HepG2 (cell line): ENCODE results near the gene EYA2. TPM values are rescaled to one million over a fixed set of nuclear protein-coding genes. Genes with fewer than 3 reads are reported as not detected.
A peak's percentile ranks its signal among the peaks of the same experiment; 100 is the strongest.

Experiments used
- DR1 ChIP-seq: sonication (generic); formaldehyde crosslinking; IDR thresholded peaks from 2 replicates; pipeline ENCODE4 v1.8.0; 2021; ENCODE audit warnings: mild to moderate bottlenecking, missing genetic modification reagents, inconsistent platforms
- HNF4G ChIP-seq, 2 experiments: sonication (generic) in 1 of 2; formaldehyde crosslinking in 1 of 2; IDR thresholded peaks; 2 replicates each; pipeline versions ENCODE4 v1.4.0 to v1.6.1; 2011 to 2020; ENCODE audit warnings: borderline replicate concordance in 2 of 2, low read depth in 2 of 2, mild to moderate bottlenecking in 2 of 2, low read length in 1 of 2, missing genetic modification reagents in 1 of 2, moderate library complexity in 1 of 2
- NFIC ChIP-seq: IDR thresholded peaks from 2 replicates; pipeline ENCODE4 v1.6.1; 2012; ENCODE audit warnings: mild to moderate bottlenecking, low read length, inconsistent platforms
- SAFB2 ChIP-seq: sonication (generic); formaldehyde crosslinking; IDR thresholded peaks from 2 replicates; pipeline ENCODE4 v1.5.1; 2020; ENCODE audit warnings: missing genetic modification reagents, low read depth, mild to moderate bottlenecking, borderline replicate concordance
- TBX3 ChIP-seq: fragments of 450-650 bp; IDR thresholded peaks from 2 replicates; pipeline ENCODE4 v1.6.1; 2017; ENCODE audit warnings: antibody characterized with exemption, mild to moderate bottlenecking, inconsistent platforms, borderline replicate concordance
- ZKSCAN5 ChIP-seq: sonication (generic); formaldehyde crosslinking; IDR thresholded peaks from 2 replicates; pipeline ENCODE4 v1.5.1; 2020; ENCODE audit warnings: mild to moderate bottlenecking, missing genetic modification reagents
- ZKSCAN8 ChIP-seq: IDR thresholded peaks from 2 replicates; pipeline ENCODE4 v1.6.1; 2016; ENCODE audit warnings: borderline replicate concordance, missing genetic modification reagents, missing compliant biosample characterization
- ZNF124 ChIP-seq: sonication (generic); formaldehyde crosslinking; IDR thresholded peaks from 2 replicates; pipeline ENCODE4 v1.4.0; 2020; ENCODE audit warnings: missing genetic modification reagents
- ZNF547 ChIP-seq: sonication (generic); formaldehyde crosslinking; IDR thresholded peaks from 2 replicates; pipeline ENCODE4 v1.5.1; 2020; ENCODE audit warnings: mild to moderate bottlenecking, missing genetic modification reagents
- ZNF564 ChIP-seq: sonication (generic); formaldehyde crosslinking; IDR thresholded peaks from 2 replicates; pipeline ENCODE4 v1.8.1; 2023; ENCODE audit warnings: mild to moderate bottlenecking, missing genetic modification reagents
- ZNF597 ChIP-seq: sonication (generic); formaldehyde crosslinking; IDR thresholded peaks from 2 replicates; pipeline ENCODE4 v1.5.0; 2020; ENCODE audit warnings: missing genetic modification reagents
- ZNF747 ChIP-seq: sonication (generic); formaldehyde crosslinking; IDR thresholded peaks from 2 replicates; pipeline ENCODE4 v1.8.1; 2023; ENCODE audit warnings: missing genetic modification reagents, mild to moderate bottlenecking, borderline replicate concordance
- ZNF749 ChIP-seq: sonication (generic); formaldehyde crosslinking; IDR thresholded peaks from 2 replicates; pipeline ENCODE4 v1.8.0; 2022; ENCODE audit warnings: mild to moderate bottlenecking, missing genetic modification reagents, moderate library complexity, borderline replicate concordance
- ZNF784 ChIP-seq: sonication (generic); formaldehyde crosslinking; IDR thresholded peaks from 2 replicates; pipeline ENCODE4 v1.5.1; 2020; ENCODE audit warnings: missing genetic modification reagents, mild to moderate bottlenecking, borderline replicate concordance
- ZSCAN12 ChIP-seq: sonication (generic); formaldehyde crosslinking; IDR thresholded peaks from 2 replicates; pipeline ENCODE4 v1.9.0; 2021; ENCODE audit warnings: mild to moderate bottlenecking, missing genetic modification reagents
- polyA plus RNA-seq, 8 experiments: library from polyadenylated mRNA; depleted of rRNA in 3 of 8; stranded (reverse) in 7 of 8; unstranded in 1 of 8; fragments of >200 nt; fragmentation: Illumina TruSeq in 4 of 8; extraction: Trizol in 4 of 8; gene quantifications; 2 replicates each; pipeline versions ENCODE4 v1.2.1 to v1.2.3, GENCODE V29; 2011 to 2016; ENCODE audit warnings: low read depth in 4 of 8, missing spikeins in 1 of 8, mixed read lengths in 1 of 8; ENCODE audit not compliant: insufficient read depth in 1 of 8
- total RNA-seq, 5 experiments: library from RNA; depleted of rRNA; stranded (reverse); fragments of >200 nt; fragmentation: Illumina TruSeq; extraction: Trizol; gene quantifications; 2 replicates each; pipeline ENCODE4 v1.2.3, GENCODE V29; 2016; ENCODE audit warnings: low read depth in 1 of 5
- TF ChIP-seq, protein P1 (sequence below): sonication (generic); formaldehyde crosslinking; IDR thresholded peaks from 2 replicates; pipeline ENCODE4 v1.5.1; 2020; ENCODE audit warnings: missing genetic modification reagents, mild to moderate bottlenecking, borderline replicate concordance
- TF ChIP-seq, protein P2 (sequence below): sonication (generic); formaldehyde crosslinking; IDR thresholded peaks from 2 replicates; pipeline ENCODE4 v1.4.0; 2020; ENCODE audit warnings: low read depth, missing genetic modification reagents

EYA2 gene
- total and polyA plus RNA-seq, 2 of the 13 experiments (the other 11 are each of a cell fraction or from before 2014, with no cell fraction given), result not detected

DNA sequence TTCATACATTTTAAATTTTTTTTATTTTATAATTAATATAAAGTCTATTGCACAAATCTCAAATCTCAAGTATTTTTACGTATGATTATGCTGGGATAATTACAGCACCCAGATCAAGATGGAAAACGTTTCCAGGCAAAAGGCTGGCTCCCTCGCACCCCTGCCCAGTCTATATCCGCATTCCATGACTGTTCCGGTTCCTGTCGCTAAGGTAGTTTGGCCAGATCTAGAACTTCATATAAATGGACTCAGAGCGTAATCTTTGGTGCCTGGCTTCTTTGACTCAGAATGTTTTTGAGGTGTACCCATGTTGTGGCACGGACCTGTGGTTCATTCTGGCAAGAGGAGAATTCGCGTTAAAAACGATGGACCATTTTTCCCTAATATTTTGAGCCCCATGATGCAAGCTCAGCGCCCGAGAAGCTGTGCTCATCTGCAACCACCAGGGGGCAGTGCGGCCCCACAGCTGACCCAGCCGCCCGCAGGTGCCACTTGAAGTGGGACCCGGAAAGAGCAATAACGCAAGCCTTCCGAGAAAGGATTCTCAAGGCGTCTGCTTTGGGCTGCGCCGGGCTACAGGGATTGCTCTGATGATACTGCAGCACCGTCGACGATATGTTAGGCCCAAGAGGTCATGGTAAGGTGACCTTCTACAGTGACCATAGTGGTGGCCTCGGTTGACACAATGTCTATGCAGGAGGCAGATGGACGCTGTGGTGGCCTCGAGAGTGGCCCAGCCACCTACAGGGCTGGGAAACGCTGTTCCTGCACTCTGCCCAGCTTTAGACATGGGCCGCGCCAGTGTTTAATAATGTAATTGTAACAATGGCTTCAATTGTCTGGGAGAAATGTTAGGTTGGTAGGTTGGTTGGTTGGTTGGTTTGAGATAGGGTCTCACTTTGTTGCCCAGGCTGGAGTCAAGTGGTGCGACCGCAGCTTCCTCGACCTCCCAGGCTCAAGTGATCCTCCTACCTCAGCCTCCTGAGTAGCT lies 301.7 kb downstream of the EYA2 start (continued):
- TF ChIP-seq ZKSCAN5 (CRISPR knock-in tag) (no peak), HNF4G (IDR thresholded peaks at IDR 0.05; ENCODE audit: borderline replicate concordance, low read depth, low read length) (no peak), HNF4G (CRISPR knock-in tag; IDR thresholded peaks at IDR 0.05; ENCODE audit: borderline replicate concordance, low read depth) (no peak), ZNF547 (0 out of 2 replicates have a peak, but pooled peaks have one; percentile 43), SAFB2 (CRISPR knock-in tag) (peak; percentile 76; the same call in 1 of the 2 replicates), ZSCAN12 (no peak), ZNF597 (no peak), ZNF749 (CRISPR knock-in tag) (no peak), ZNF564 (CRISPR knock-in tag) (no peak; the same call in 1 of the 2 replicates), NFIC (no peak), ZNF124 (CRISPR knock-in tag) (no peak; the same call in 1 of the 2 replicates), TBX3 (no peak), DR1 (no peak), ZKSCAN8 (CRISPR knock-in tag) (peak; percentile 80; the same call in 1 of the 2 replicates), ZNF784 (0 out of 2 replicates have a peak, but pooled peaks have one; percentile 63), ZNF747 (no peak)
- TF ChIP-seq, protein P1, sequence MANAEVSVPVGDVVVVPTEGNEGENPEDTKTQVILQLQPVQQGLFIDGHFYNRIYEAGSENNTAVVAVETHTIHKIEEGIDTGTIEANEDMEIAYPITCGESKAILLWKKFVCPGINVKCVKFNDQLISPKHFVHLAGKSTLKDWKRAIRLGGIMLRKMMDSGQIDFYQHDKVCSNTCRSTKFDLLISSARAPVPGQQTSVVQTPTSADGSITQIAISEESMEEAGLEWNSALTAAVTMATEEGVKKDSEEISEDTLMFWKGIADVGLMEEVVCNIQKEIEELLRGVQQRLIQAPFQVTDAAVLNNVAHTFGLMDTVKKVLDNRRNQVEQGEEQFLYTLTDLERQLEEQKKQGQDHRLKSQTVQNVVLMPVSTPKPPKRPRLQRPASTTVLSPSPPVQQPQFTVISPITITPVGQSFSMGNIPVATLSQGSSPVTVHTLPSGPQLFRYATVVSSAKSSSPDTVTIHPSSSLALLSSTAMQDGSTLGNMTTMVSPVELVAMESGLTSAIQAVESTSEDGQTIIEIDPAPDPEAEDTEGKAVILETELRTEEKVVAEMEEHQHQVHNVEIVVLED (CRISPR knock-in tag), result peak; percentile 62; the same call in 1 of the 2 replicates
- TF ChIP-seq, protein P2, sequence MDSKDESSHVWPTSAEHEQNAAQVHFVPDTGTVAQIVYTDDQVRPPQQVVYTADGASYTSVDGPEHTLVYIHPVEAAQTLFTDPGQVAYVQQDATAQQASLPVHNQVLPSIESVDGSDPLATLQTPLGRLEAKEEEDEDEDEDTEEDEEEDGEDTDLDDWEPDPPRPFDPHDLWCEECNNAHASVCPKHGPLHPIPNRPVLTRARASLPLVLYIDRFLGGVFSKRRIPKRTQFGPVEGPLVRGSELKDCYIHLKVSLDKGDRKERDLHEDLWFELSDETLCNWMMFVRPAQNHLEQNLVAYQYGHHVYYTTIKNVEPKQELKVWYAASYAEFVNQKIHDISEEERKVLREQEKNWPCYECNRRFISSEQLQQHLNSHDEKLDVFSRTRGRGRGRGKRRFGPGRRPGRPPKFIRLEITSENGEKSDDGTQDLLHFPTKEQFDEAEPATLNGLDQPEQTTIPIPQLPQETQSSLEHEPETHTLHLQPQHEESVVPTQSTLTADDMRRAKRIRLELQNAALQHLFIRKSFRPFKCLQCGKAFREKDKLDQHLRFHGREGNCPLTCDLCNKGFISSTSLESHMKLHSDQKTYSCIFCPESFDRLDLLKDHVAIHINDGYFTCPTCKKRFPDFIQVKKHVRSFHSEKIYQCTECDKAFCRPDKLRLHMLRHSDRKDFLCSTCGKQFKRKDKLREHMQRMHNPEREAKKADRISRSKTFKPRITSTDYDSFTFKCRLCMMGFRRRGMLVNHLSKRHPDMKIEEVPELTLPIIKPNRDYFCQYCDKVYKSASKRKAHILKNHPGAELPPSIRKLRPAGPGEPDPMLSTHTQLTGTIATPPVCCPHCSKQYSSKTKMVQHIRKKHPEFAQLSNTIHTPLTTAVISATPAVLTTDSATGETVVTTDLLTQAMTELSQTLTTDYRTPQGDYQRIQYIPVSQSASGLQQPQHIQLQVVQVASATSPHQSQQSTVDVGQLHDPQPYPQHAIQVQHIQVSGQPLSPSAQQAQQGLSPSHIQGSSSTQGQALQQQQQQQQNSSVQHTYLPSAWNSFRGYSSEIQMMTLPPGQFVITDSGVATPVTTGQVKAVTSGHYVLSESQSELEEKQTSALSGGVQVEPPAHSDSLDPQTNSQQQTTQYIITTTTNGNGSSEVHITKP, result 0 out of 2 replicates have a peak, but pooled peaks have one; percentile 40
